HCT116 (cell line): ENCODE results near the gene CD200. TPM values are rescaled to one million over a fixed set of nuclear protein-coding genes. Genes with fewer than 3 reads are reported as not detected.

Experiments used
- ATAC-seq: fragments of 200-7000 bp; cut with Tn5 transposase; 2 replicates; pipeline ENCODE4 v1.9.1; 2020; ENCODE audit warnings: mild to moderate bottlenecking, moderate library complexity
- BruUV-seq: library from RNA; stranded (reverse); fragments of 400-500 nt; replicated peaks from 2 replicates; lab custom pipeline; 2021; lab: Mats Ljungman, UMichigan
- CTCF ChIA-PET: fragments of 300-600 bp; sonication (Branson Sonifier 250); formaldehyde crosslinking; loops from one replicate; lab custom pipeline; 2021; ENCODE audit warnings: antibody characterized with exemption; lab: Charles Lee
- POLR2A ChIA-PET: fragments of 300-600, 350-600 bp; sonication (Branson Sonifier 250); formaldehyde crosslinking; loops from one replicate; lab custom pipeline; 2021; ENCODE audit warnings: antibody characterized with exemption; lab: Charles Lee
- RAD21 ChIA-PET, 2 experiments: fragments of 300-600 bp; sonication (Branson Sonifier 250); formaldehyde crosslinking; loops; one replicate each; lab custom pipeline; 2023; ENCODE audit warnings: low total read pairs in 2 of 2; ENCODE audit not compliant: uncharacterized antibody in 2 of 2, unreplicated experiment in 2 of 2, low non-redundant PET in 1 of 2; lab: Charles Lee
- DNase-seq: peaks from one replicate; pipeline ENCODE4 v3.0.0-alpha.2; 2010; ENCODE audit warnings: low read depth, low spot score
- H2AFZ ChIP-seq: fragments of 200-600 bp; shearing (Covaris generic), sonication (generic); 2 replicates; pipeline ENCODE4 v1.6.1; 2017; ENCODE audit warnings: low read depth, mixed run types, mixed read lengths, antibody characterized with exemption, low read length; ENCODE audit not compliant: poor library complexity, severe bottlenecking
- H3K27ac ChIP-seq: 2 replicates; pipeline ENCODE4 v1.5.1; 2012; ENCODE audit warnings: low read depth, low read length
- H3K27me3 ChIP-seq: fragments of 200-600 bp; sonication (generic); 2 replicates; pipeline ENCODE4 v1.6.1; 2016; ENCODE audit warnings: mixed run types, low read length, mixed read lengths; ENCODE audit not compliant: insufficient read depth
- H3K36me3 ChIP-seq, 2 experiments: fragments of 200-500 bp in 1 of 2; fragments of 200-600 bp in 1 of 2; sonication (Bioruptor generic) in 1 of 2; sonication (generic) in 1 of 2; 2 replicates each; pipeline versions ENCODE4 v1.5.1 to v1.6.1; 2014 to 2016; ENCODE audit warnings: low read length in 2 of 2, inconsistent platforms in 1 of 2, mixed read lengths in 1 of 2, mixed run types in 1 of 2; ENCODE audit not compliant: insufficient read depth in 2 of 2, control insufficient read depth in 1 of 2
- H3K4me1 ChIP-seq, 2 experiments: fragments of 200-600 bp in 1 of 2; sonication (generic) in 1 of 2; 2 replicates each; pipeline versions ENCODE4 v1.5.1 to v1.6.1; 2012 to 2017; ENCODE audit warnings: low read length in 2 of 2, inconsistent platforms in 1 of 2, mild to moderate bottlenecking in 1 of 2, mixed read lengths in 1 of 2, mixed run types in 1 of 2, moderate library complexity in 1 of 2; ENCODE audit not compliant: insufficient read depth in 2 of 2, control insufficient read depth in 1 of 2
- H3K4me2 ChIP-seq: fragments of 200-600 bp; sonication (generic); 2 replicates; pipeline ENCODE4 v1.6.1; 2017; ENCODE audit warnings: mixed run types, low read length, mixed read lengths
- H3K4me3 ChIP-seq, 2 experiments: fragments of 200-600 bp in 1 of 2; sonication (generic) in 1 of 2; replicated peaks in 1 of 2; 2 replicates each; pipeline ENCODE4 v1.5.1; 2011 to 2016; ENCODE audit warnings: low read length in 2 of 2, control low read depth in 1 of 2, low read depth in 1 of 2, mild to moderate bottlenecking in 1 of 2, mixed read lengths in 1 of 2, mixed run types in 1 of 2
- H3K79me2 ChIP-seq: fragments of 200-600 bp; sonication (generic); 2 replicates; pipeline ENCODE4 v1.6.1; 2017; ENCODE audit warnings: mild to moderate bottlenecking, mixed run types, low read length, moderate library complexity, mixed read lengths; ENCODE audit not compliant: insufficient read depth
- H3K9ac ChIP-seq: fragments of 200-600 bp; sonication (generic); 2 replicates; pipeline ENCODE4 v1.6.1; 2016; ENCODE audit warnings: low read length, mixed read lengths
- H3K9me2 ChIP-seq: fragments of 200-600 bp; sonication (generic), shearing (Covaris generic); 2 replicates; pipeline ENCODE4 v1.6.1; 2017; ENCODE audit warnings: mixed run types, mild to moderate bottlenecking, moderate library complexity; ENCODE audit not compliant: insufficient read depth
- H3K9me3 ChIP-seq, 2 experiments: fragments of 200-500 bp in 1 of 2; fragments of 200-600 bp in 1 of 2; sonication (Bioruptor generic) in 1 of 2; sonication (generic) in 1 of 2; 2 replicates each; pipeline ENCODE4 v1.6.1; 2014 to 2017; ENCODE audit warnings: low read length in 2 of 2, mixed read lengths in 2 of 2, inconsistent platforms in 1 of 2, low read depth in 1 of 2, mild to moderate bottlenecking in 1 of 2, mixed run types in 1 of 2, moderate library complexity in 1 of 2; ENCODE audit not compliant: control insufficient read depth in 1 of 2, insufficient read depth in 1 of 2
- H4K20me1 ChIP-seq: fragments of 200-600 bp; sonication (generic), shearing (Covaris generic); 2 replicates; pipeline ENCODE4 v1.6.1; 2017; ENCODE audit warnings: mixed run types, mild to moderate bottlenecking, moderate library complexity; ENCODE audit not compliant: insufficient read depth
- CBX3 ChIP-seq: IDR thresholded peaks from 2 replicates; pipeline ENCODE4 v1.6.1; 2012; ENCODE audit warnings: low read depth
- FOSL1 ChIP-seq: IDR thresholded peaks from 2 replicates; pipeline ENCODE4 v1.6.1; 2012; ENCODE audit warnings: low read depth
- POLR2A ChIP-seq: IDR thresholded peaks from 2 replicates; pipeline ENCODE4 v1.7.0; 2011; ENCODE audit warnings: borderline replicate concordance; ENCODE audit not compliant: insufficient read depth, insufficient read length; ENCODE audit errors: extremely low read depth
- SIN3A ChIP-seq: IDR thresholded peaks from 2 replicates; pipeline ENCODE4 v1.6.1; 2012; ENCODE audit warnings: low read depth
- TCF7L2 ChIP-seq: IDR thresholded peaks from 2 replicates; pipeline ENCODE4 v1.7.0; 2011; ENCODE audit warnings: borderline replicate concordance, inconsistent platforms; ENCODE audit not compliant: insufficient read depth, insufficient read length; ENCODE audit errors: extremely low read depth
- YY1 ChIP-seq: IDR thresholded peaks from 2 replicates; pipeline ENCODE4 v1.6.1; 2011; ENCODE audit warnings: low read length, low read depth, moderate library complexity, mild to moderate bottlenecking; ENCODE audit not compliant: insufficient replicate concordance; ENCODE audit errors: extremely low read depth
- intact Hi-C: fragments of 100-400 bp; cut with micrococcal nuclease; formaldehyde crosslinking; loops from 2 replicates; pipeline ENCODE4 v1.10.0; 2022
- total RNA-seq: library from RNA; stranded (reverse); gene quantifications from one replicate; pipeline ENCODE4 v1.2.1, GENCODE V29; 2021; ENCODE audit not compliant: unreplicated experiment

The CD200 gene
- total RNA-seq, 1 experiment from 2014 or later: not detected

- intact Hi-C loops: no loop called here
Measured at GRCh38 chr3:112353365-112353764, 20.4 kb downstream of the CD200 start.

GRCh38 chr3:112354642-112355306 lies 21.8 kb downstream of the CD200 start:
- no peak overlapping the region for H3K27ac ChIP-seq
- no peak overlapping the region for H3K4me2 ChIP-seq
- H3K4me3 ChIP-seq: no peak overlapping the region
- no peaks in the 10 kb centered on the region for H3K36me3 ChIP-seq
- no peaks in the 10 kb centered on the region for H3K27me3 ChIP-seq
- RAD21 ChIA-PET: no interaction called here
- no peak for ATAC-seq
- H3K9ac ChIP-seq: no peak overlapping the region
- no peaks in the 10 kb centered on the region for H3K4me1 ChIP-seq
- BruUV-seq: no TSS peak
- no peaks in the 10 kb centered on the region for H4K20me1 ChIP-seq
- DNase-seq: no peak
- CTCF ChIA-PET: no interaction called here
- no peaks in the 10 kb centered on the region for H3K9me3 ChIP-seq
- no peaks in the 10 kb centered on the region for H3K79me2 ChIP-seq
- intact Hi-C loops: no loop called here
- H3K9me2 ChIP-seq: no peaks in the 10 kb centered on the region
- no peak for TF ChIP-seq SIN3A
- POLR2A ChIA-PET: no interaction called here
- H2AFZ ChIP-seq: no peak overlapping the region

More at GRCh38 chr3:112353365-112353764, 20.4 kb downstream of the CD200 start:
- RAD21 ChIA-PET: no interaction called here
- H3K79me2 ChIP-seq: no peaks in the 10 kb centered on the region
- BruUV-seq: no TSS peak
- H3K9me3 ChIP-seq: no peaks in the 10 kb centered on the region
- no peak for DNase-seq
- no peaks in the 10 kb centered on the region for H4K20me1 ChIP-seq
- no peak overlapping the region for H3K4me2 ChIP-seq
- TF ChIP-seq YY1 (no peak), FOSL1 (no peak), TCF7L2 (no peak), POLR2A (no peak), CBX3 (no peak)
- TF ChIP-seq, all 23 proteins: peak for 0
- no peaks in the 10 kb centered on the region for H3K36me3 ChIP-seq
- H3K4me3 ChIP-seq: no peak overlapping the region
- ChIA-PET POLR2A (no interaction called here), CTCF (no interaction called here)
- H3K4me1 ChIP-seq: no peaks in the 10 kb centered on the region
- ATAC-seq: no peak
- no peak overlapping the region for H3K27ac ChIP-seq
- no peak overlapping the region for H3K9ac ChIP-seq
- no peaks in the 10 kb centered on the region for H3K9me2 ChIP-seq
- H3K27me3 ChIP-seq: no peaks in the 10 kb centered on the region
- no peak overlapping the region for H2AFZ ChIP-seq
